Astrocyte of the spinal cord (primary cell): ENCODE results near the gene KMT5C.

Experiments used
- DNase-seq: peaks from one replicate; pipeline ENCODE4 v3.0.0; 2011; ENCODE audit warnings: low read depth, low spot score
- H3K4me3 ChIP-seq: 2 replicates; pipeline ENCODE4 v1.5.1; 2011; ENCODE audit warnings: low read depth, mild to moderate bottlenecking, low read length, moderate library complexity
- CTCF ChIP-seq: IDR thresholded peaks from 2 replicates; pipeline ENCODE4 v1.5.1; 2012; ENCODE audit warnings: low read depth, mild to moderate bottlenecking, low read length, inconsistent platforms
- in situ Hi-C: cut with HindIII; loops from 2 replicates; pipeline ENCODE4 v1.10.0; 2017; ENCODE audit warnings: low sequenced_read_pairs

Gene KMT5C

GRCh38 chr19:55314396-55314795, 25.3 kb upstream of the KMT5C start:
- no peak overlapping the region for H3K4me3 ChIP-seq
- DNase-seq = no peak
- TF ChIP-seq CTCF = no peak
- in situ Hi-C loops = no loop called here

GRCh38 chr19:55315956-55316525, 23.6 kb upstream of the KMT5C start:
- DNase-seq = no peak
- in situ Hi-C loops = no loop called here
- H3K4me3 ChIP-seq = no peak overlapping the region
- no peak for TF ChIP-seq CTCF

GRCh38 chr19:55316646-55317045, 23.0 kb upstream of the KMT5C start:
- no peak for DNase-seq
- in situ Hi-C loops = no loop called here
- H3K4me3 ChIP-seq = no peak overlapping the region
- TF ChIP-seq CTCF = no peak

GRCh38 chr19:55319785-55320184, 19.9 kb upstream of the KMT5C start:
- H3K4me3 ChIP-seq = no peak overlapping the region
- no peak for TF ChIP-seq CTCF
- in situ Hi-C loops = no loop called here
- DNase-seq = peak; percentile 30

- TF ChIP-seq CTCF = no peak
- DNase-seq = no peak
- in situ Hi-C loops = no loop called here
- no peak overlapping the region for H3K4me3 ChIP-seq
Observed at GRCh38 chr19:55320844-55321419, 18.7 kb upstream of the KMT5C start.

DNA sequence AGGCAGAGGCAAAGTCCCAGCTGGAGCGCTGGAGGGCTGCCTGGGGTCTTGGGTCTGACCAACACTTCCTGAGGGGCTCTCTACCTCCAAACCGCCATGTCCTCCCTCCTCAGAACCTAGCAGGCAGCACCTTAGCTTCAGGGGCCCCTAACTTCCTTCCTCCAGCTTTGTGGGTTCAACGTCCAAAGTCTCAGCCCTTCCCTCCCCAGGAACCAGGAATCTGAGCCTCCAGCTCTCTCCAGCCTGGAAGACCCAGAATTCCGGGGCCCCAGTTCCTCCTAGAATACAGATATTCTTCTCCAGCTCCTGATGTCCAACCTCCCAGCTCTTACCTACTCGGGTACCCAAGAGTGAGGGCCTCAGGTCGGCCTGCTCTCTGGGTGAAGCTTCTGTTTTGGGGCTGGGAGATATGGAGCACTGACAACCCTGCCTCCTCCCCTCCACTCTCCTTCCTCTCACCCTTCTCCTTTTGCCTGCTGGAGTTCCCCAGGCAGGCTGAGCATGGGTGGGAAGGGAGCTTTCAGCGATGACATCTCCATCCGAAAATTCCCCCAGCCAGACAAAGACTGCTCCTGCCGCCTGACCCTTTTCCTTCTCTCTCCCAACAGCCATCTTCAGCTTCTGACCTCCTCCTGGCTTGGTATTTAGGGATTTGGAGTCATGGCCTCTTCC, 18.1 kb upstream of the KMT5C start:
- H3K4me3 ChIP-seq = no peak overlapping the region
- DNase-seq = no peak
- in situ Hi-C loops = no loop called here
- no peak for TF ChIP-seq CTCF
